ENCODE data around the gene WDTC1.
"Not testable (repeated sequence)": the region's sequence is repeated elsewhere in the genome, so short reads cannot be mapped to it uniquely, and the experiment has no call there.

The WDTC1 gene

GRCh38 chr1:27234049-27234882 is at the start of gene WDTC1:
Gene WDTC1 (plus strand): TSS chr1:27234632. CDS start chr1:27261055, 26,423 bp downstream.
- FAIRE-seq (peak; percentile 97), DNase-seq (ENCODE audit: insufficient read length, low spot score) (peak; percentile 90)

- not testable (repeated sequence) for DNase-seq (ENCODE audit: insufficient read length, low spot score); FAIRE-seq
Observed at GRCh38 chr1:27184665-27185064, 49.8 kb upstream of the WDTC1 start.

- no peak for DNase-seq (ENCODE audit: insufficient read length, low spot score)
- no peak for FAIRE-seq
Observed at GRCh38 chr1:27192039-27192529, 42.3 kb upstream of the WDTC1 start.

- FAIRE-seq, result no peak
Observed at GRCh38 chr1:27193194-27193593, 41.2 kb upstream of the WDTC1 start.

GRCh38 chr1:27201295-27201694 is 33.1 kb upstream of the WDTC1 start:
- FAIRE-seq, result no peak
- DNase-seq (ENCODE audit: insufficient read length, low spot score), result no peak

More at GRCh38 chr1:27193194-27193593, 41.2 kb upstream of the WDTC1 start:
- no peak for DNase-seq (ENCODE audit: insufficient read length, low spot score)

- no peak for DNase-seq (ENCODE audit: insufficient read length, low spot score)
Observed at GRCh38 chr1:27203946-27204345, 30.5 kb upstream of the WDTC1 start.

GRCh38 chr1:27207238-27207637 is 27.2 kb upstream of the WDTC1 start:
- FAIRE-seq; DNase-seq (ENCODE audit: insufficient read length, low spot score): not testable (repeated sequence)

More at GRCh38 chr1:27203946-27204345, 30.5 kb upstream of the WDTC1 start:
- no peak for FAIRE-seq

GRCh38 chr1:27208143-27208850 is 26.1 kb upstream of the WDTC1 start:
- not testable (repeated sequence) for FAIRE-seq

GRCh38 chr1:27216466-27216865 is 18.0 kb upstream of the WDTC1 start:
- FAIRE-seq (no peak), DNase-seq (ENCODE audit: insufficient read length, low spot score) (no peak)

More at GRCh38 chr1:27208143-27208850, 26.1 kb upstream of the WDTC1 start:
- not testable (repeated sequence) for DNase-seq (ENCODE audit: insufficient read length, low spot score)

- FAIRE-seq, result no peak
- no peak for DNase-seq (ENCODE audit: insufficient read length, low spot score)
Observed at GRCh38 chr1:27217401-27217800, 17.0 kb upstream of the WDTC1 start.

GRCh38 chr1:27218736-27219135 is 15.7 kb upstream of the WDTC1 start:
- DNase-seq (ENCODE audit: insufficient read length, low spot score), result no peak
- no peak for FAIRE-seq

GRCh38 chr1:27220096-27220495 is 14.3 kb upstream of the WDTC1 start:
- no peak for FAIRE-seq
- no peak for DNase-seq (ENCODE audit: insufficient read length, low spot score)

GRCh38 chr1:27220702-27221497 is 13.5 kb upstream of the WDTC1 start:
- not testable (repeated sequence) for DNase-seq (ENCODE audit: insufficient read length, low spot score); FAIRE-seq

- no peak for FAIRE-seq
Observed at GRCh38 chr1:27225621-27226020, 8.8 kb upstream of the WDTC1 start.

GRCh38 chr1:27227765-27228164 is 6.7 kb upstream of the WDTC1 start:
- FAIRE-seq (no peak), DNase-seq (ENCODE audit: insufficient read length, low spot score) (no peak)

More at GRCh38 chr1:27225621-27226020, 8.8 kb upstream of the WDTC1 start:
- DNase-seq (ENCODE audit: insufficient read length, low spot score), result no peak

GRCh38 chr1:27233667-27234048 is 774 bp upstream of the WDTC1 start:
- DNase-seq (ENCODE audit: insufficient read length, low spot score) (no peak), FAIRE-seq (no peak)

GRCh38 chr1:27235827-27236226 is 1.4 kb downstream of the WDTC1 start:
- DNase-seq (ENCODE audit: insufficient read length, low spot score) (no peak), FAIRE-seq (peak; percentile 76)

GRCh38 chr1:27237112-27237511 is 2.7 kb downstream of the WDTC1 start:
- FAIRE-seq (no peak), DNase-seq (ENCODE audit: insufficient read length, low spot score) (no peak)

GRCh38 chr1:27238032-27238431 is 3.6 kb downstream of the WDTC1 start:
- FAIRE-seq, result no peak
- DNase-seq (ENCODE audit: insufficient read length, low spot score), result no peak

- FAIRE-seq, result no peak
Observed at GRCh38 chr1:27241677-27242076, 7.2 kb downstream of the WDTC1 start.

GRCh38 chr1:27243665-27244064 is 9.2 kb downstream of the WDTC1 start:
- not testable (repeated sequence) for DNase-seq (ENCODE audit: insufficient read length, low spot score); FAIRE-seq

More at GRCh38 chr1:27241677-27242076, 7.2 kb downstream of the WDTC1 start:
- DNase-seq (ENCODE audit: insufficient read length, low spot score), result no peak
